GM15510 (cell line): ENCODE results near the gene WNT7B.
A peak's percentile ranks its signal among the peaks of the same experiment; 100 is the strongest.

Experiments used
- POLR2A ChIP-seq: IDR thresholded peaks from 3 replicates; pipeline ENCODE4 v1.6.1; 2011; ENCODE audit warnings: borderline replicate concordance; ENCODE audit not compliant: insufficient read length; ENCODE audit errors: extremely low read depth

Gene WNT7B

GRCh38 chr22:45977003-45977411 lies at the start of gene WNT7B:
Gene WNT7B, minus strand, starts transcription at chr22:45977162. Its CDS starts 408 bp downstream, at chr22:45976754.
- no peak for TF ChIP-seq POLR2A

- TF ChIP-seq POLR2A = no peak
These were observed 49.3 kb upstream of the WNT7B start for GRCh38 chr22:46025973-46026898.

DNA sequence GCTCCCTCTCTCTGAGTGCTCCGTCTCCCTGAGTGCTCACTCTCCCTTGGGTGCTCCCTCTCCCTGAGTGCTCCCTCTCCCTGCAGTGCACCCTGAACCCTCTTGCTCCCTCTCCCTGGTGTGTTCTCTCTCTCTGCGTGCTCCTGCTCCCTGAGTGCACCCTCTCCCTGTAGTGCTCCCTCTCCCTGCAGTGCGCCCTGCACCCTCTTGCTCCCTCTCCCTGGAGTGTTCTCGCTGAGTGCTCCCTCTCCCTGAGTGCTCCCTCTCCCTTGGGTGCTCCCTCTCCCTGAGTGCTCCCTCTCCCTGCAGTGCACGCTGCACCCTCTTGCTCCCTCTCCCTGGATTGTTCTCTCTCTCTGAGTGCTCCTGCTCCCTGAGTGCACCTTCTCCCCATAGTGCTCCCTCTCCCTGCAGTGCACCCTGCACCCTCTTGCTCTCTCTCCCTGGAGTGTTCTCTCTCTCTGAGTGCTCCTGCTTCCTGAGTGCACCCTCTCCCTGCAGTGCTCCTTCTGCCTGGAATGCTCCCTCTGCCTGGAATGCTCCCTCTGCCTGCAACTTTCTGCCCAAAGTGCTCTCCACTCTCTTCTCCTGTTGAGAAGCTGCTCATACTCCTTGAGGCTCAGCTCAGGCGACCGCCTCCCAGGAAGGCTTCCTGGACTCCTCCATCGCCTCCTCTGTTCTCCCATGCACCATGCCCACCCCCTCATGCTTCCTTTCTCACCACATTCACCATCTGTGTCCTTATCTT lies 48.4 kb upstream of the WNT7B start:
- no peak for TF ChIP-seq POLR2A

GRCh38 chr22:46024136-46024840 lies 47.3 kb upstream of the WNT7B start:
- TF ChIP-seq POLR2A = no peak

DNA sequence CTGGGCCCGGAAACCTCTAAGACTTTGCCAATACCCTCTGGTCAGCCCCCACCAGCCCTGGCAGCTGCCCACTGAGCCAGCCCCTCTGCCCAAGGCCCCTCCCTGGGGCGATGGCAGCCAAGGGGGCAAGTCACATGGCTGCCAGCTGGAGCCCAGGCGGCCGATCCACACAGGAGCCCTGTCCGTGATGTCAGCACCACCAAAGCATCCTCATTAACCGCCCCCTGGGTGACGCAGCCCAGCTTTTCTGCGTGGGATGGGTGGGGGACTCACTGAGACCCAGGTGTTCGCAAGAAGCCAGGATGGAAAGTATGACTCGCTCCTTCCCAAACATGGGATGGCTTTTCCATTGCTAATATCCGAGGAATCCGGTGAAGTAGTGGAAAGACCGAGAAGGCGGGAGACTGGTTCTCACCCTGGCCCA lies 46.6 kb upstream of the WNT7B start:
- TF ChIP-seq POLR2A = no peak

GRCh38 chr22:46022881-46023512 lies 46.0 kb upstream of the WNT7B start:
- no peak for TF ChIP-seq POLR2A

- TF ChIP-seq POLR2A = no peak
These were observed 44.6 kb upstream of the WNT7B start for GRCh38 chr22:46021577-46021976.

DNA sequence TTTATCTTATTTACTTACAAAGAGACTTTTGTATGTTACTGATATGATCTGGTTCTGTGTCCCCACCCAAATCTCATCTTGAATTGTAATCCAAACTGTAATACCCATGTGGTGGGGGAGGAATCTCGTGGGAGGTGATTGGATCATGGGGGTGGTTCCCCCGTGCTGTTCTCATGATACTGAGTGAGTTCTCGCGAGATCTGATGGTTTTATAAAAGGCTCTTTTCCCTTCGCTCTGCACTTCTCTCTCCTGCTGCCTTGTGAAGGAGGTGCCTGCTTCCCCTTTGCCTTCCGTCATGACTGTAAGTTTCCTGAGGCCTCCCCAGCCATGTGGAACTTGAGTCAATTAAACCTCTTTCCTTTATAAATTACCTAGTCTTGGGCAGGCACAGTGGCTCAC lies 42.4 kb upstream of the WNT7B start:
- TF ChIP-seq POLR2A = no peak

- no peak for TF ChIP-seq POLR2A
These were observed 41.9 kb upstream of the WNT7B start for GRCh38 chr22:46018859-46019258.

DNA sequence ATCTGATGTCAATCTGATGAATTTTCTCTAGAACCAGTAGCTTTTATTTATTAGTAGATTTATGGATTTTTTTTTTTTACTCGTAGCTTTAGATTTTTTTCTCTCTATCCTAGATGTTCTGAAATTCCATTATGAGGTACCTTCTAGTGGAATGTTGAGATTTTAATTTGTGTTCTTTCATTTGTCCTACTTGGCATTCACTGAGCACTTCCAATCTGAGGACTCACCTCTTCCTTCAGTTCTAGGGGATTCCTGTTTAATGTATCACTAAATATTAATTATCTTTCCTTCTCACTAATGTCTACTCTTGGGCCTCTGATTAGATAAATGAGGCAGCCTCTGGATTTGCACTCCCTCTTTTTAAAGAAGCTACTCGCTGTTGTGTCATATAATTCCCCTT lies 40.2 kb upstream of the WNT7B start:
- TF ChIP-seq POLR2A = no peak

DNA sequence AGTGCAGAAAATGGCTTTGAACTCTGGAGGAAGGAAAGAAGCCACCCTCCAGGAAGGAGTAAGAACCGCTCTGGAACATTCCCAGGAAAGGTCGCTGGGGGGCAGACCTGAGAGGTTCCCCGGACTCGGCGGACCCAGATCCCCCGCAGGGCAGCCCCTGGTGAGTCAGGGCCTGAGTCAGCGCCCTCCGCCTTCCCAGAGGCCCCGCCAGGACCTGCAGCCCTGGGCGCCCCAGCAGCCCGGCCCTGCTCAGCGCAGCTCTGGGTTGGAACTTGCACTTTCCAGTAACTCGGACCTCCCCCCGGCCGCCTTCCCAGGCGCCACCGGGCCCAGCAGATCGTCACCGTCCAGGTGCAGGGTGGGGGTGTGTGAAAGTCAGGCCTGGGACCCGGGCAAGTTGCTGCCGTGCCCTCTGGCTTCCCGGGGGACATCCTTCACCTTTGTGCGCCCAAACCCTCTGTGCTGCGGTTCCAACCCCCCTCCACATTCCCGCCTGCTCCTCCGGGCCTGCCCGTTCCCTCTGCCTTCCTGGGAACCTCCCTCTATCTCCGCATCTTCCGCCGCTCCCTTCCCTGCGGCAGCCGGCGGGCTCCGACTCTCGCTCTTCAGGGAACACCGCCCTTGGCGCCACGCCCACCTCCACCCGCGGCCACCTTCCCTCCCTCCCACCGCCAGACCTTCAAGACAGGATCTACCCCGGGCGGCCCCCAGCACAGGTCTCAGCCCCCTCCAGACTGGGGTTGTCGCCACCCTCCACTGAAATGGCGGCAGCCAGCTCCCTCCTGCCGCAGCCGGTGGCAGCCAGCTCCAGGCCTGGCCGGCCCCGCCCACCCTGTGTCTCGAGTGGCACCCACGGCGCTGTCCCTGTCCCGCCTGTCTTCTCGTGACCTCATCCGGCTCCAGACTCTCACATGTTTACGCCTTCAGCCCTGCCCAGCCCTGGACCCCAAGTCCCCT lies 36.8 kb upstream of the WNT7B start:
- peak; percentile 40 for TF ChIP-seq POLR2A

DNA sequence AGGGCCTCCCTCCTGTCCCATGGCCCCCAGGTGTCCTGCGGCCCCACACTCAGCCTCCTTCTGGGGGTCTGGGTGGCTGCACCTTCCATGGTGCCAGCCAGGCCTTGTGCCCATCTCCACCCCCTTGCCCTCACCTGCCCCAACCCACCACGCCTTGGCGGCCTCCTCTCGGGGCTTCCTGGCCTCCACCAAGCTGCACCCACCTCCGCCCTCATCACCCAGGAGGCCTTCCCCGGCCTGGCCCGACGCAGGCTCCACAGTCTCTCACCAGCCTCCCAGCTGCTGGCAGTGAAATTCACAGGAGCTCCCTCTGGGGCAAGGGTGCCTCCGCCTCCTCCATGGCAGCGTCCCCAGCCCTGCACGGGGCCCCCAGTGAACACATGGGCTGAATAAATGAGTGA lies 35.9 kb upstream of the WNT7B start:
- no peak for TF ChIP-seq POLR2A

- no peak for TF ChIP-seq POLR2A
These were observed 35.4 kb upstream of the WNT7B start for GRCh38 chr22:46012182-46012880.
